ENCODE data around the gene LUC7L. TPM values are rescaled to one million over a fixed set of nuclear protein-coding genes. Genes with fewer than 3 reads are reported as not detected.

LUC7L gene
- 42.5 to 51.2 TPM (median 50.0 TPM) in 5 replicates for total RNA-seq (2022; extraction: Qiagen RNA extraction; ENCODE audit: low read depth)

GRCh38 chr16:228852-229730, at the start of gene LUC7L:
Gene LUC7L, minus strand, starts transcription at chr16:229449. Its CDS starts 110 bp downstream, at chr16:229339.

GRCh38 chr16:275786-276232, 46.6 kb upstream of the LUC7L start, which contains the start of gene RGS11:
Gene RGS11, minus strand, starts transcription at chr16:275944. Its CDS starts 33 bp downstream, at chr16:275911.

GRCh38 chr16:234468-235305, 5.4 kb upstream of the LUC7L start, which contains the start of gene FAM234A:
Gene FAM234A, plus strand, starts transcription at chr16:234821. Its CDS starts 19,593 bp downstream, at chr16:254414.

GRCh38 chr16:180101-180675, 49.1 kb downstream of the LUC7L start, which contains the start of gene HBQ1:
Gene HBQ1, plus strand, starts transcription at chr16:180459. Its CDS starts 28 bp downstream, at chr16:180487.

GRCh38 chr16:176477-177382, 52.5 kb downstream of the LUC7L start, which contains the start of gene HBA1:
Gene HBA1, plus strand, starts transcription at chr16:176680. Its CDS starts 37 bp downstream, at chr16:176717.

GRCh38 chr16:172374-172941, 56.8 kb downstream of the LUC7L start, which contains the start of gene HBA2:
Gene HBA2, plus strand, starts transcription at chr16:172876. Its CDS starts 37 bp downstream, at chr16:172913.

GRCh38 chr16:165539-166374, 63.5 kb downstream of the LUC7L start, which contains the start of gene HBM:
Gene HBM, plus strand, starts transcription at chr16:165978. Its CDS starts 20 bp downstream, at chr16:165998.

GRCh38 chr16:152141-153128, 76.8 kb downstream of the LUC7L start, which contains the start of gene HBZ:
Gene HBZ, plus strand, starts transcription at chr16:152644. Its CDS starts 266 bp downstream, at chr16:152910.

Other genes starting within 250 kb of the LUC7L start
- 35.9 to 42.8 TPM (median 42.4 TPM) in 5 replicates for gene POLR3K, start 175.8 kb downstream of the LUC7L start, total RNA-seq (2022; extraction: Qiagen RNA extraction; ENCODE audit: low read depth)
- 56.8 to 85.9 TPM (median 71.1 TPM) in 5 replicates for gene SNRNP25, start 175.6 kb downstream of the LUC7L start, total RNA-seq (2022; extraction: Qiagen RNA extraction; ENCODE audit: low read depth)
- 17.0 to 29.1 TPM (median 25.8 TPM) in 5 replicates for gene RHBDF1, start 156.8 kb downstream of the LUC7L start, total RNA-seq (2022; extraction: Qiagen RNA extraction; ENCODE audit: low read depth)
- 61.0 to 78.2 TPM (median 72.5 TPM) in 5 replicates for gene MPG, start 151.2 kb downstream of the LUC7L start, total RNA-seq (2022; extraction: Qiagen RNA extraction; ENCODE audit: low read depth)
- 21.2 to 30.4 TPM (median 27.7 TPM) in 5 replicates for gene NPRL3, start 90.8 kb downstream of the LUC7L start, total RNA-seq (2022; extraction: Qiagen RNA extraction; ENCODE audit: low read depth)
- 0.14 TPM in 1 of 5 replicates, not detected in the others for gene HBZ, start 76.8 kb downstream of the LUC7L start, total RNA-seq (2022; extraction: Qiagen RNA extraction; ENCODE audit: low read depth)
- gene HBM, start 63.5 kb downstream of the LUC7L start, total RNA-seq (2022; extraction: Qiagen RNA extraction; ENCODE audit: low read depth), result not detected in 5 replicates
- 0.55 to 0.80 TPM (median 0.57 TPM) in 3 of 5 replicates, not detected in the others for gene HBA2, start 56.6 kb downstream of the LUC7L start, total RNA-seq (2022; extraction: Qiagen RNA extraction; ENCODE audit: low read depth)
- gene HBA1, start 52.8 kb downstream of the LUC7L start, total RNA-seq (2022; extraction: Qiagen RNA extraction; ENCODE audit: low read depth), result 0.55 to 1.8 TPM (median 1.1 TPM) in 4 of 5 replicates, not detected in the other
- 6.1 to 7.9 TPM (median 6.9 TPM) in 5 replicates for gene HBQ1, start 49.0 kb downstream of the LUC7L start, total RNA-seq (2022; extraction: Qiagen RNA extraction; ENCODE audit: low read depth)
- gene FAM234A, start 5.4 kb upstream of the LUC7L start, total RNA-seq (2022; extraction: Qiagen RNA extraction; ENCODE audit: low read depth), result 40.5 to 52.4 TPM (median 48.2 TPM) in 5 replicates
- gene RGS11, start 46.5 kb upstream of the LUC7L start, total RNA-seq (2022; extraction: Qiagen RNA extraction; ENCODE audit: low read depth), result 2.7 to 5.9 TPM (median 4.2 TPM) in 5 replicates
- gene ARHGDIG, start 51.1 kb upstream of the LUC7L start, total RNA-seq (2022; extraction: Qiagen RNA extraction; ENCODE audit: low read depth), result 1.8 to 3.6 TPM (median 2.5 TPM) in 5 replicates
- gene PDIA2, start 53.7 kb upstream of the LUC7L start, total RNA-seq (2022; extraction: Qiagen RNA extraction; ENCODE audit: low read depth), result 0.13 to 0.64 TPM (median 0.31 TPM) in 4 of 5 replicates, not detected in the other
- 30.0 to 37.7 TPM (median 35.5 TPM) in 5 replicates for gene AXIN1, start 123.3 kb upstream of the LUC7L start, total RNA-seq (2022; extraction: Qiagen RNA extraction; ENCODE audit: low read depth)
- gene MRPL28, start 141.1 kb upstream of the LUC7L start, total RNA-seq (2022; extraction: Qiagen RNA extraction; ENCODE audit: low read depth), result 119 to 135 TPM (median 129 TPM) in 5 replicates
- 27.5 to 40.7 TPM (median 35.0 TPM) in 5 replicates for gene PGAP6, start 152.5 kb upstream of the LUC7L start, total RNA-seq (2022; extraction: Qiagen RNA extraction; ENCODE audit: low read depth)
- gene NME4, start 167.8 kb upstream of the LUC7L start, total RNA-seq (2022; extraction: Qiagen RNA extraction; ENCODE audit: low read depth), result 286 to 471 TPM (median 425 TPM) in 5 replicates
- 18.8 to 30.2 TPM (median 25.3 TPM) in 5 replicates for gene DECR2, start 172.4 kb upstream of the LUC7L start, total RNA-seq (2022; extraction: Qiagen RNA extraction; ENCODE audit: low read depth)
- 16.4 to 22.4 TPM (median 18.8 TPM) in 5 replicates for gene RAB11FIP3, start 196.2 kb upstream of the LUC7L start, total RNA-seq (2022; extraction: Qiagen RNA extraction; ENCODE audit: low read depth)

Data from A549 treated with RU486 at 1 μM for 4 hours (cell line).